ENCODE results near the gene NPBWR2. TPM values are rescaled to one million over a fixed set of nuclear protein-coding genes. Genes with fewer than 3 reads are reported as not detected.

Gene NPBWR2
- total RNA-seq, 1 donor from 2014 or later: not detected

GRCh38 chr20:64093013-64093503 lies 14.3 kb downstream of the NPBWR2 start:
- peaks cover 19% of the 10 kb centered on the region for H3K4me1 Mint-ChIP-seq
- Histone ChIP-seq H2AFZ (replicated peaks) (no peak overlapping the region), H3K27ac (no peak overlapping the region), H3K4me1 (peaks cover 3% of the 10 kb centered on the region), H3K79me2 (ENCODE audit: low read depth) (no peaks in the 10 kb centered on the region), H3F3A (ENCODE audit: low read depth) (peaks cover 9% of the 10 kb centered on the region), H3K9ac (no peak overlapping the region), H3K4me2 (no peak overlapping the region), H3K36me3 (no peaks in the 10 kb centered on the region), H4K20me1 (ENCODE audit: low read depth) (no peaks in the 10 kb centered on the region), H3K4me3 (no peak overlapping the region), H3K27me3 (peaks cover 42% of the 10 kb centered on the region), H3K9me3 (ENCODE audit: low read depth) (no peaks in the 10 kb centered on the region)
- H3K9me3 Mint-ChIP-seq: peaks cover 7% of the 10 kb centered on the region
- TF ChIP-seq EZH2 (IDR thresholded peaks at IDR 0.05) (no peak), EZH2phosphoT487 (IDR thresholded peaks at IDR 0.05) (no peak)
- TF ChIP-seq, protein P1, sequence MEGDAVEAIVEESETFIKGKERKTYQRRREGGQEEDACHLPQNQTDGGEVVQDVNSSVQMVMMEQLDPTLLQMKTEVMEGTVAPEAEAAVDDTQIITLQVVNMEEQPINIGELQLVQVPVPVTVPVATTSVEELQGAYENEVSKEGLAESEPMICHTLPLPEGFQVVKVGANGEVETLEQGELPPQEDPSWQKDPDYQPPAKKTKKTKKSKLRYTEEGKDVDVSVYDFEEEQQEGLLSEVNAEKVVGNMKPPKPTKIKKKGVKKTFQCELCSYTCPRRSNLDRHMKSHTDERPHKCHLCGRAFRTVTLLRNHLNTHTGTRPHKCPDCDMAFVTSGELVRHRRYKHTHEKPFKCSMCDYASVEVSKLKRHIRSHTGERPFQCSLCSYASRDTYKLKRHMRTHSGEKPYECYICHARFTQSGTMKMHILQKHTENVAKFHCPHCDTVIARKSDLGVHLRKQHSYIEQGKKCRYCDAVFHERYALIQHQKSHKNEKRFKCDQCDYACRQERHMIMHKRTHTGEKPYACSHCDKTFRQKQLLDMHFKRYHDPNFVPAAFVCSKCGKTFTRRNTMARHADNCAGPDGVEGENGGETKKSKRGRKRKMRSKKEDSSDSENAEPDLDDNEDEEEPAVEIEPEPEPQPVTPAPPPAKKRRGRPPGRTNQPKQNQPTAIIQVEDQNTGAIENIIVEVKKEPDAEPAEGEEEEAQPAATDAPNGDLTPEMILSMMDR (IDR thresholded peaks at IDR 0.05): no peak
- no peak overlapping the region for H3K27ac Mint-ChIP-seq
- H3K27me3 Mint-ChIP-seq (ENCODE audit: insufficient read depth, low read depth): peaks cover 31% of the 10 kb centered on the region
- H3K36me3 Mint-ChIP-seq: peaks cover 3% of the 10 kb centered on the region
- no peak overlapping the region for H3K4me3 Mint-ChIP-seq
- peak; percentile 54 for DNase-seq (ENCODE audit: low spot score)

DNA sequence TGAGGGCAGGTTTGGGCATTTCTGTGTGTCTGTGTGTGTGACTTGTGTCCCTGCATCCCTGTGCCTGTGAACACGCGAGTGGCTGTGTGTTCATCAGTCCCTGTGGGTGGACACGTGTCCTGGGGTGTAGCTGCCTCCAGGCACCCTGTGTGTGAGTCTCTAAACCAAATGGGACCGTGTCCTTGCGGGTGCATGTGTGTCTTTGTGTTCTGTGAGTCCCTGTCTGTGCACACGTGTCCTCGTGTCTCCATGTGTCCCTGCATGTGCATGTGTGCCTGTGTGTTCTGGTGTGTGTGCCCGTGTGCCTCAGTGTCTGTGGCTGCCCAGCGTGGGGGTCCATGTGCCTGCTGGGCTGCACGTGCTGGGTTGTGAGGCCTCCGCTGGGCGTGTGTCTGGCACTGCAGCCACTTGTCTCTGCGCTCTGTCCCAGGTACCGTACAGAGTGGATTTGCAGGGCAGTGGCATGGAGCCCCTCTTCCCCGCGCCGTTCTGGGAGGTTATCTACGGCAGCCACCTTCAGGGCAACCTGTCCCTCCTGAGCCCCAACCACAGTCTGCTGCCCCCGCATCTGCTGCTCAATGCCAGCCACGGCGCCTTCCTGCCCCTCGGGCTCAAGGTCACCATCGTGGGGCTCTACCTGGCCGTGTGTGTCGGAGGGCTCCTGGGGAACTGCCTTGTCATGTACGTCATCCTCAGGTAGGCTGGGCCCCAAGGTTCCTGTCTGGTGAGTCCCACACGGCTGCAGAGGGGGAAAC lies 14.9 kb downstream of the NPBWR2 start:
- TF ChIP-seq EZH2phosphoT487 (IDR thresholded peaks at IDR 0.05) (no peak), EZH2 (IDR thresholded peaks at IDR 0.05) (no peak)
- TF ChIP-seq, protein P1 (IDR thresholded peaks at IDR 0.05): no peak
- peak overlapping the region; percentile 90 for H3K27ac Mint-ChIP-seq
- H3K36me3 Mint-ChIP-seq: peaks cover 3% of the 10 kb centered on the region
- peaks cover 9% of the 10 kb centered on the region for H3F3A ChIP-seq (ENCODE audit: low read depth)
- peak overlapping the region; percentile 73 for H3K4me3 Mint-ChIP-seq
- peaks cover 36% of the 10 kb centered on the region for H3K27me3 Mint-ChIP-seq (ENCODE audit: insufficient read depth, low read depth)
- DNase-seq (ENCODE audit: low spot score): no peak
- no peak overlapping the region for H3K4me2 ChIP-seq
- peaks cover 3% of the 10 kb centered on the region for H3K4me1 ChIP-seq
- H3K27ac ChIP-seq: no peak overlapping the region
- no peaks in the 10 kb centered on the region for H4K20me1 ChIP-seq (ENCODE audit: low read depth)
- peaks cover 48% of the 10 kb centered on the region for H3K27me3 ChIP-seq
- peaks cover 19% of the 10 kb centered on the region for H3K4me1 Mint-ChIP-seq
- H3K9ac ChIP-seq: no peak overlapping the region
- no peaks in the 10 kb centered on the region for H3K36me3 ChIP-seq
- H3K79me2 ChIP-seq (ENCODE audit: low read depth): no peaks in the 10 kb centered on the region
- H3K9me3 ChIP-seq (ENCODE audit: low read depth): no peaks in the 10 kb centered on the region
- no peak overlapping the region for H2AFZ ChIP-seq (replicated peaks)
- peaks cover 9% of the 10 kb centered on the region for H3K9me3 Mint-ChIP-seq
- no peak overlapping the region for H3K4me3 ChIP-seq

- peaks cover 8% of the 10 kb centered on the region for H3K9me3 Mint-ChIP-seq
- DNase-seq (ENCODE audit: low spot score): peak; percentile 59
- Histone ChIP-seq H3K4me2 (no peak overlapping the region), H3K4me1 (peaks cover 3% of the 10 kb centered on the region), H3K9me3 (ENCODE audit: low read depth) (no peaks in the 10 kb centered on the region), H3K9ac (no peak overlapping the region), H2AFZ (replicated peaks) (no peak overlapping the region), H3K27me3 (peaks cover 50% of the 10 kb centered on the region), H4K20me1 (ENCODE audit: low read depth) (no peaks in the 10 kb centered on the region), H3K36me3 (no peaks in the 10 kb centered on the region), H3F3A (ENCODE audit: low read depth) (peaks cover 9% of the 10 kb centered on the region), H3K27ac (no peak overlapping the region), H3K4me3 (no peak overlapping the region), H3K79me2 (ENCODE audit: low read depth) (no peaks in the 10 kb centered on the region)
- H3K27ac Mint-ChIP-seq: peak overlapping the region; percentile 81
- peaks cover under 1% of the 10 kb centered on the region for H3K36me3 Mint-ChIP-seq
- TF ChIP-seq, protein P1 (IDR thresholded peaks at IDR 0.05): no peak
- no peak for TF ChIP-seq EZH2phosphoT487 (IDR thresholded peaks at IDR 0.05)
- no peak for TF ChIP-seq EZH2 (IDR thresholded peaks at IDR 0.05)
- peak overlapping the region; percentile 66 for H3K4me3 Mint-ChIP-seq
- H3K4me1 Mint-ChIP-seq: peaks cover 19% of the 10 kb centered on the region
- peaks cover 34% of the 10 kb centered on the region for H3K27me3 Mint-ChIP-seq (ENCODE audit: insufficient read depth, low read depth)
Observed at GRCh38 chr20:64091770-64092169, 15.6 kb downstream of the NPBWR2 start.
